Thoracic aorta (tissue), 2 donors: Measurements from ENCODE around the gene THBS3. TPM values are rescaled to one million over a fixed set of nuclear protein-coding genes. Genes with fewer than 3 reads are reported as not detected.
"Not testable (repeated sequence)": the region's sequence is repeated elsewhere in the genome, so short reads cannot be mapped to it uniquely, and the experiment has no call there.

ENCODE experiments used
- ATAC-seq: fragments of 150-250 bp; one replicate; pipeline ENCODE4 v1.8.0; 2017; ENCODE audit warnings: low read depth; ENCODE audit not compliant: insufficient number of reproducible peaks, low FRiP score
- DNase-seq: peaks from one replicate; pipeline ENCODE4 v3.0.0-alpha.2; 2020; ENCODE audit warnings: low spot score
- H3K27ac ChIP-seq, 2 donors: fragments of 200-600 bp; sonication (generic); 1 replicate in 1 of 2; 2 replicates in 1 of 2; pipeline ENCODE4 v1.5.1; 2016; ENCODE audit warnings: mild to moderate bottlenecking in 2 of 2, moderate library complexity in 2 of 2
- H3K27me3 ChIP-seq: fragments of 200-600 bp; sonication (generic); replicated peaks from 2 replicates; pipeline ENCODE4 v1.6.0; 2016; ENCODE audit warnings: mild to moderate bottlenecking; ENCODE audit not compliant: insufficient read depth
- H3K36me3 ChIP-seq: fragments of 200-600 bp; sonication (generic); one replicate; pipeline ENCODE4 v1.5.1; 2016
- H3K4me1 ChIP-seq, 2 donors: fragments of 200-600 bp; sonication (generic); 1 replicate in 1 of 2; 2 replicates in 1 of 2; pipeline versions ENCODE4 v1.5.1 to v1.6.0; 2016; ENCODE audit warnings: low read depth in 2 of 2, mild to moderate bottlenecking in 1 of 2; ENCODE audit not compliant: control insufficient read depth in 1 of 2
- H3K4me3 ChIP-seq: fragments of 200-600 bp; sonication (generic); 2 replicates; pipeline ENCODE4 v1.5.1; 2016; ENCODE audit warnings: mild to moderate bottlenecking
- H3K9me3 ChIP-seq: fragments of 200-600 bp; sonication (generic); 2 replicates; pipeline ENCODE4 v1.5.1; 2016
- total RNA-seq, 2 donors: library from RNA; depleted of rRNA; stranded (reverse); fragments of >200 nt; gene quantifications; one replicate each; pipeline versions ENCODE4 v1.1.0 to v1.2.3, GENCODE V29; 2016
- TF ChIP-seq, protein P1 (sequence below): fragments of 200-600 bp; sonication (generic); IDR thresholded peaks from one replicate; pipeline ENCODE4 v1.5.1; 2019; ENCODE audit warnings: antibody characterized with exemption

THBS3 gene
- total RNA-seq, 2 donors from 2014 or later, result 45.3 to 81.6 TPM

DNA sequence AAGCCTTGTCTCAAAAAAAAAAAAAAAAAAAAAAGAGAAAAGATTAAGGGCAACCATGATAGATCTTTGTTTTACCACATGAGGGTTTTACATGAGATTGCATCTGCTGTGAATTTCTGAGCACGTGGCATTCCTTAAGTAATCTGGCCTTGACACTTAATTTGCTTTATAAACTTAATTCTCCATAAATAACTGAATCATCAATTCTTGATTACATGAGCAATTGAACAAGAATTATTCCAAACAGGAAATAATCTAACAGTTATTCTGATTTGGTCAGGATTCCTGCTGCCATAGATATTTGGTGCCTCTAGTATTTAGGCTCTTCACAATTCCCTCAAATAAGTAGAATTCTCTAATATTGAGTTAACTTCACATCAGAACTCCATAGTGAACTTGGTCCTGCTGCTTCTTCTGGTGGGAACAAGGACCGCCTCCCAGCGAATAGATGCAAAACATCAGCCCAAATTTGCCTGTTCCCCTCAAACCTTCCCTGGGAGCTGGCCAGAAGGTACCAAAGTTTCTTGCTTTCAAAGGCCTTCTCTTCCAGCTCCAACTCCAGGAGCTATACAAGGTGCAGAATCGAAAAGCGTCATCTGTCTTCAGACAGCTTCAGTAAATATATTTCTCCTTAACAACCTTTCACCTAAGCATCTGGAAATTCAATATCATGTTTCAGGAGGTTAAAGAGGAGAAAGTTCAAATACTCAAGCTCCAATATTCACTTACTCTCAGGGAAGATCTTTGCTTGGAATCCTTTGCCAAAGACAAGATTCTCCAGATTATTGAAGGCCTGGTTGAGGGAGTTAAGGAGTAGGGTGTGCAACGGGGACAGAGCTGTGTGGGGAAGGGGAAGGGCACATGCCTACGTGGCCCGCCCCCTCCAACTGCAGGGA is 35.6 kb downstream of the THBS3 start:
- Histone ChIP-seq H3K27ac (peak overlapping the region; percentile 82 to 91), H3K9me3 (no peaks in the 10 kb centered on the region), H3K4me1 (peaks cover 10 to 35% of the 10 kb centered on the region in 2 donors), H3K36me3 (peaks cover 7% of the 10 kb centered on the region), H3K27me3 (no peaks in the 10 kb centered on the region), H3K4me3 (peak overlapping the region; percentile 78)
- ATAC-seq, result no peak
- no peak for DNase-seq
- TF ChIP-seq, protein P1, sequence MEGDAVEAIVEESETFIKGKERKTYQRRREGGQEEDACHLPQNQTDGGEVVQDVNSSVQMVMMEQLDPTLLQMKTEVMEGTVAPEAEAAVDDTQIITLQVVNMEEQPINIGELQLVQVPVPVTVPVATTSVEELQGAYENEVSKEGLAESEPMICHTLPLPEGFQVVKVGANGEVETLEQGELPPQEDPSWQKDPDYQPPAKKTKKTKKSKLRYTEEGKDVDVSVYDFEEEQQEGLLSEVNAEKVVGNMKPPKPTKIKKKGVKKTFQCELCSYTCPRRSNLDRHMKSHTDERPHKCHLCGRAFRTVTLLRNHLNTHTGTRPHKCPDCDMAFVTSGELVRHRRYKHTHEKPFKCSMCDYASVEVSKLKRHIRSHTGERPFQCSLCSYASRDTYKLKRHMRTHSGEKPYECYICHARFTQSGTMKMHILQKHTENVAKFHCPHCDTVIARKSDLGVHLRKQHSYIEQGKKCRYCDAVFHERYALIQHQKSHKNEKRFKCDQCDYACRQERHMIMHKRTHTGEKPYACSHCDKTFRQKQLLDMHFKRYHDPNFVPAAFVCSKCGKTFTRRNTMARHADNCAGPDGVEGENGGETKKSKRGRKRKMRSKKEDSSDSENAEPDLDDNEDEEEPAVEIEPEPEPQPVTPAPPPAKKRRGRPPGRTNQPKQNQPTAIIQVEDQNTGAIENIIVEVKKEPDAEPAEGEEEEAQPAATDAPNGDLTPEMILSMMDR, result no peak

DNA sequence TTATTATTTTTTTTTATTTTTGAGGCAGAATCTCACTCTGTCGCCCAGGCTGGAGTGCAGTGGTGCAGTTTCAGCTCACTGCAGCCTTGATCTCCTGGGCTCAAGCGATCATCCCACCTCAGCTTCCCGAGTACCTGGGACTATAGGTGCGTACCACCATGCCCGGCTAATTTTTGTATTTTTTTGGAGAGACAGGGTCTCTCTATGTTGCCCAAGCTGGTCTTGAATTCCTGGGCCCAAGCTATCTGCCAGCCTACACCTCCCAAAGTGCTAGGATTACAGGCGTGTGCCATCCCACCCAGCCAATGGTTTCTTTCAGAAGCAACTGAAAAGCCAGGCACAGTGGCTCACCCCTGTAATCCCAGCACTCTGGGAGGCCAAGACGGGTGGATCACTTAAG is 36.9 kb downstream of the THBS3 start:
- H3K4me1 ChIP-seq, result peaks cover 6 to 31% of the 10 kb centered on the region in 2 donors
- TF ChIP-seq, protein P1, result no peak
- ATAC-seq, result no peak
- no peak for DNase-seq
- H3K9me3 ChIP-seq, result no peaks in the 10 kb centered on the region
- H3K4me3 ChIP-seq, result no peak overlapping the region
- H3K27ac ChIP-seq, result no peak overlapping the region
- H3K27me3 ChIP-seq, result no peaks in the 10 kb centered on the region
- peaks cover 7% of the 10 kb centered on the region for H3K36me3 ChIP-seq

- peaks cover 7% of the 10 kb centered on the region for H3K36me3 ChIP-seq
- TF ChIP-seq, protein P1, result no peak
- H3K9me3 ChIP-seq, result no peaks in the 10 kb centered on the region
- H3K27me3 ChIP-seq, result no peaks in the 10 kb centered on the region
- peaks cover 6 to 31% of the 10 kb centered on the region in 2 donors for H3K4me1 ChIP-seq
- DNase-seq (no peak), ATAC-seq (no peak)
- H3K27ac ChIP-seq, result no peak overlapping the region
- H3K4me3 ChIP-seq, result no peak overlapping the region
These were observed 37.5 kb downstream of the THBS3 start for GRCh38 chr1:155170101-155170785.

DNA sequence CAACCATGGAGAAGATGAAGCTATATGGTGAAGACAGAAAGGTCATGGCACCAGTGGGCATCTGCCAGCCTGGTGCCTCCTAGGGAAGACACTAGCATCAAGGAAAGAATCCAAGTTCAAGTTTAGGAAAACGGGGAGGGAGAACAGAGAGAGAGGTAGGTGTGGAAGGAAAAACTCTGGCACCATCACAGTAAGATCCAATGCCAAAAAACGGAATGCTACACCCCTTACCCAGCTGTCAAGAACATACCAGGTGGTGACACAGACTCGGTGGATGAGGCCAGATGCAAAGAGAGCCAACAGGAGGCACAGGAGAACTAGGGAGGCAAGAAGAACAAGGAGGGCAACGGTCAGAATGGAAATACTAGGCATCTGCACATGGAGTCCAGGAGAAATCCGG is 38.2 kb downstream of the THBS3 start:
- TF ChIP-seq, protein P1, result no peak
- Histone ChIP-seq H3K9me3 (no peaks in the 10 kb centered on the region), H3K27ac (no peak overlapping the region), H3K4me1 (peaks cover 6 to 27% of the 10 kb centered on the region in 2 donors), H3K36me3 (peaks cover 7% of the 10 kb centered on the region), H3K27me3 (no peaks in the 10 kb centered on the region), H3K4me3 (no peak overlapping the region)
- DNase-seq, result no peak
- no peak for ATAC-seq

DNA sequence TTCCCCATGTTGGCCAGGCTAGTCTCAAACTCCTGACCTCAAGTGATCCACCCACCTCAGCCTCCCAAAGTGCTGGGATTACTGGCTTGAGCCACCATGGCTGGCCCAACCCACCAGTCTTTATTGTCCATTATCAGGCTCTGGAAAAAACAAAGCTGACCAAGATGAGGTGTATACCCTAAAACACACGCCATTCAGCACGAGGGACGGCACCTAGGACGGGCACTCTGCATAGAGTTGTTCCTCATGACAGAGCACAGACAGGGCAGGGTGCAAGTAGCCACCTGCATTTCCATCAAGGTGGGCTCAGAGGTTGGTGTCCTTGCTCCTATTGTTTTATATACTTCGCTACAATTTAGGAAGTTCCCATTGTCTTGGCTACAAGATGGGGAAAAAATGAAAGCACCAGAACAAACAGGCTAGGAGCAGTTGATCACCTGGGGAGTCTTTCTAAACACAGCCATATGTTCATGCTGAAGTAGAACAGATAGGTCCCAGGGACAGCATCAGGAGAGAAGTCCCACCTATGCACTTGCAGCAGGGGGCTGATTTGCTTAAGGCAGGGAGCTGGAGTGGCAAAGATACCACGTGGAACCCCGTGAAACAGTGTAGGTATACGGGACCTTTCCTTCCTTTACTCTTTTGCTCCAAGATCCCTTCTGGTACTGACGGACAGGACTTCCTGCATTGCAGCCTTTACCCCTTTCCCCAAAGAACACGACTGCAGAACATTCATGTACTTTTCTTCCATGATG is 39.1 kb downstream of the THBS3 start:
- no peak overlapping the region for H3K4me3 ChIP-seq

GRCh38 chr1:155168105-155168445 is 39.6 kb downstream of the THBS3 start:
- not testable (repeated sequence) for ATAC-seq, H3K9me3 ChIP-seq, H3K4me3 ChIP-seq, H3K27me3 ChIP-seq, H3K27ac ChIP-seq, DNase-seq, H3K36me3 ChIP-seq
- peaks cover 6 to 15% of the 10 kb centered on the region in 2 donors for H3K4me1 ChIP-seq

More for the DNA sequence above, 39.1 kb downstream of the THBS3 start:
- TF ChIP-seq, protein P1, result no peak
- ATAC-seq (no peak), DNase-seq (no peak)
- Histone ChIP-seq H3K4me1 (peaks cover 6 to 18% of the 10 kb centered on the region in 2 donors), H3K27ac (no peak overlapping the region), H3K27me3 (no peaks in the 10 kb centered on the region), H3K9me3 (no peaks in the 10 kb centered on the region), H3K36me3 (peaks cover 7% of the 10 kb centered on the region)
